Fibroblast of lung (primary cell): ENCODE measurements around the gene CCDC39. TPM values are rescaled to one million over a fixed set of nuclear protein-coding genes. Genes with fewer than 3 reads are reported as not detected.

Experiments used
- DNase-seq, 2 donors: peaks; one replicate each; pipeline versions ENCODE4 v3.0.0 to v3.0.0-alpha.2; 2010; ENCODE audit warnings: low read depth in 2 of 2
- H2AFZ ChIP-seq: 2 replicates; pipeline ENCODE4 v1.5.1; 2012; ENCODE audit warnings: low read length, control low read depth, inconsistent platforms
- H3K27ac ChIP-seq: 2 replicates; pipeline ENCODE4 v1.5.1; 2011; ENCODE audit warnings: low read length, control low read depth; ENCODE audit not compliant: insufficient read depth
- H3K27me3 ChIP-seq: 2 replicates; pipeline ENCODE4 v1.5.1; 2011; ENCODE audit warnings: mild to moderate bottlenecking, low read length; ENCODE audit not compliant: control insufficient read depth, insufficient read depth
- H3K36me3 ChIP-seq: 2 replicates; pipeline ENCODE4 v1.5.1; 2011; ENCODE audit warnings: low read length; ENCODE audit not compliant: control insufficient read depth, insufficient read depth
- H3K4me1 ChIP-seq: 2 replicates; pipeline ENCODE4 v1.5.1; 2011; ENCODE audit warnings: low read length; ENCODE audit not compliant: control insufficient read depth, insufficient read depth; ENCODE audit errors: extremely low read depth
- H3K4me2 ChIP-seq: 2 replicates; pipeline ENCODE4 v1.5.1; 2011; ENCODE audit warnings: low read length, control low read depth; ENCODE audit not compliant: insufficient read depth; ENCODE audit errors: extremely low read depth
- H3K4me3 ChIP-seq, 4 experiments: fragments of 200-600 bp in 1 of 4; sonication (generic) in 1 of 4; replicated peaks in 1 of 4; 2 replicates each; pipeline ENCODE4 v1.5.1; 2011 to 2016; ENCODE audit warnings: low read length in 4 of 4, low read depth in 3 of 4, mild to moderate bottlenecking in 3 of 4, control low read depth in 2 of 4, inconsistent platforms in 1 of 4, mixed read lengths in 1 of 4; ENCODE audit not compliant: insufficient read depth in 1 of 4; ENCODE audit errors: control extremely low read depth in 1 of 4
- H3K79me2 ChIP-seq: 2 replicates; pipeline ENCODE4 v1.5.1; 2012; ENCODE audit warnings: mild to moderate bottlenecking, low read length, inconsistent platforms; ENCODE audit not compliant: control insufficient read depth, insufficient read depth
- H3K9ac ChIP-seq: 2 replicates; pipeline ENCODE4 v1.5.1; 2011; ENCODE audit warnings: mild to moderate bottlenecking, low read length, control low read depth; ENCODE audit not compliant: insufficient read depth
- H3K9me3 ChIP-seq: 2 replicates; pipeline ENCODE4 v1.5.1; 2012; ENCODE audit warnings: low read depth, low read length; ENCODE audit not compliant: control insufficient read depth, insufficient read depth
- H4K20me1 ChIP-seq: 2 replicates; pipeline ENCODE4 v1.5.1; 2011; ENCODE audit warnings: low read length; ENCODE audit not compliant: control insufficient read depth, insufficient read depth; ENCODE audit errors: extremely low read depth
- EZH2 ChIP-seq: IDR thresholded peaks from 2 replicates; pipeline ENCODE4 v1.5.1; 2012; ENCODE audit warnings: low read length, control low read depth, mild to moderate bottlenecking; ENCODE audit errors: missing control alignments
- polyA minus RNA-seq: library from RNA; depleted of rRNA, polyadenylated mRNA; stranded (reverse); fragments of >200 nt; gene quantifications from 2 replicates; pipeline ENCODE4 v1.2.3, GENCODE V29; 2011; ENCODE audit warnings: low replicate concordance
- polyA plus RNA-seq, 2 donors: library from polyadenylated mRNA; depleted of rRNA in 1 of 2; stranded (reverse) in 1 of 2; unstranded in 1 of 2; fragments of >200 nt; gene quantifications; 2 replicates each; pipeline ENCODE4 v1.2.1, GENCODE V29; 2011 to 2012; ENCODE audit warnings: missing spikeins in 1 of 2
- total RNA-seq: library from RNA; depleted of rRNA; stranded (reverse); fragments of >200 nt; gene quantifications from 2 replicates; pipeline ENCODE4 v1.2.1, GENCODE V29; 2014
- TF ChIP-seq, protein P1 (sequence below), 2 donors: IDR thresholded peaks in 1 of 2; conservative IDR thresholded peaks in 1 of 2; 1 replicate in 1 of 2; 2 replicates in 1 of 2; pipeline ENCODE4 v1.5.1; 2011 to 2012; ENCODE audit warnings: low read length in 2 of 2, control low read depth in 1 of 2, inconsistent platforms in 1 of 2, low read depth in 1 of 2, mild to moderate bottlenecking in 1 of 2

The CCDC39 gene
- total RNA-seq (under 0.01 TPM in 2 replicates), polyA plus RNA-seq (not detected in 2 replicates), polyA minus RNA-seq (not detected in 2 replicates)
- polyA plus RNA-seq (2012): not detected in 2 replicates

DNA sequence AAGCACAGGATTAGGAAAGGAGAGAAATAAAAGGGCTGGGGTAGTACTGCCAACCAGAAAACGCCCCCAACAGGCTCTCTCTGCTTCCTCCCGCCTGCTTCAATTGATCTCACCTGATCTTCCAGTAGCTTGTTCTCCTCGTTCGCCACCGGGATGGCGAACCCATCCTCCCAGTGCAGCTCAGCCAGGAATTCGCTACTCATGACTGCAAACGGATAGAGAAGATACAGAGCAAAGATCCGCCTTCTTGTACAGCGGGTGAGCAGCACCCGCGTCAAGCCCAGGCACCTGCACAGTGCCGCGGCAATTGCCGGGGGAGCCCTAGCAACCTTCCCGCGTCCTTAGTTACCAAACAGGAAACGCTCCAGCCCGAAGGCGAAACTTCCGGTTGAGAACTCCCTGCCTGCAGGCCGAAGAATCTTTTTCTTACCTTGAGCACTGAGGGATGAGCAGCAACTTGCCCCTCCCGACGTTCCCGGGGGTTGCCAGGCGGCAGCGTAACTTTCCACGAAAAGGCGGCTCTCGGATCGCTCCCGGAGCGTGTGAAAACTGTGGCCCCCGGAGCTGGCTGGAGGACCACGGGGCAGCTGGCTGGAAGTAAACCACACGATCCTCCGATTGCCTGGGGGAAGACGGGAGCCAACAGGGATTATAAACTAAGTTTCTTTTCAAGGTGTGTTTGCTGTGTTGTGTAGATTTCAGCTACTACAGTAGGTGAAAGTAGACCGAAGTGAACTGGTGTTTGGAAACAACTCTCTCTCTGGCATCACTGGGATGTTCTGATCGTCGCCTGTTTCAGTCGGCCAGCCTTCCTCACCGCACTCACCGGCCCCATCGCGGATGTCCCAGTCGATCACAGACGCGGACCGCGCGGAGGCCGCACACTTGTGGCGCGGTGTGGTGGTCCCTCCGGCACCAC is at the start of gene CCDC39:
Gene CCDC39, minus strand, starts transcription at position 312 of the 919 bp plus-strand sequence. Its CDS starts 109 bp downstream, at position 203.
- Histone ChIP-seq H3K27me3 (no peaks in the 10 kb centered on the region), H4K20me1 (no peaks in the 10 kb centered on the region), H3K27ac (no peak within 1 kb of the TSS), H3K79me2 (no peaks in the 10 kb centered on the region), H3K36me3 (no peaks in the 10 kb centered on the region), H3K4me2 (peak within 1 kb of the TSS; percentile 80), H3K9ac (no peak within 1 kb of the TSS), H3K4me3 (peak within 1 kb of the TSS; percentile 55 to 87 (median 62)), H3K9me3 (no peaks in the 10 kb centered on the region), H3K4me1 (peaks cover 2% of the 10 kb centered on the region), H2AFZ (peak within 1 kb of the TSS; percentile 92)
- DNase-seq: peak; percentile 57 to 63
- no peak for TF ChIP-seq EZH2
- TF ChIP-seq, protein P1, sequence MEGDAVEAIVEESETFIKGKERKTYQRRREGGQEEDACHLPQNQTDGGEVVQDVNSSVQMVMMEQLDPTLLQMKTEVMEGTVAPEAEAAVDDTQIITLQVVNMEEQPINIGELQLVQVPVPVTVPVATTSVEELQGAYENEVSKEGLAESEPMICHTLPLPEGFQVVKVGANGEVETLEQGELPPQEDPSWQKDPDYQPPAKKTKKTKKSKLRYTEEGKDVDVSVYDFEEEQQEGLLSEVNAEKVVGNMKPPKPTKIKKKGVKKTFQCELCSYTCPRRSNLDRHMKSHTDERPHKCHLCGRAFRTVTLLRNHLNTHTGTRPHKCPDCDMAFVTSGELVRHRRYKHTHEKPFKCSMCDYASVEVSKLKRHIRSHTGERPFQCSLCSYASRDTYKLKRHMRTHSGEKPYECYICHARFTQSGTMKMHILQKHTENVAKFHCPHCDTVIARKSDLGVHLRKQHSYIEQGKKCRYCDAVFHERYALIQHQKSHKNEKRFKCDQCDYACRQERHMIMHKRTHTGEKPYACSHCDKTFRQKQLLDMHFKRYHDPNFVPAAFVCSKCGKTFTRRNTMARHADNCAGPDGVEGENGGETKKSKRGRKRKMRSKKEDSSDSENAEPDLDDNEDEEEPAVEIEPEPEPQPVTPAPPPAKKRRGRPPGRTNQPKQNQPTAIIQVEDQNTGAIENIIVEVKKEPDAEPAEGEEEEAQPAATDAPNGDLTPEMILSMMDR (conservative IDR thresholded peaks at IDR 0.05 in 1 of 2, IDR thresholded peaks at IDR 0.05 in 1 of 2; ENCODE audit: low read depth in 1 of 2, low read length in 2 of 2): no peak

GRCh38 chr3:180720012-180720411 is 40.7 kb upstream of the CCDC39 start:
- DNase-seq: no peak
- Histone ChIP-seq H4K20me1 (no peaks in the 10 kb centered on the region), H3K9ac (no peak overlapping the region), H3K4me1 (no peaks in the 10 kb centered on the region), H3K9me3 (no peaks in the 10 kb centered on the region), H2AFZ (no peak overlapping the region), H3K27ac (no peak overlapping the region), H3K79me2 (no peaks in the 10 kb centered on the region), H3K27me3 (no peaks in the 10 kb centered on the region), H3K4me3 (no peak overlapping the region), H3K4me2 (no peak overlapping the region), H3K36me3 (no peaks in the 10 kb centered on the region)
- TF ChIP-seq, protein P1 (conservative IDR thresholded peaks at IDR 0.05 in 1 of 2, IDR thresholded peaks at IDR 0.05 in 1 of 2; ENCODE audit: low read depth in 1 of 2, low read length in 2 of 2): no peak

- no peak overlapping the region for H3K4me2 ChIP-seq
- H3K36me3 ChIP-seq: no peaks in the 10 kb centered on the region
- no peaks in the 10 kb centered on the region for H4K20me1 ChIP-seq
- no peaks in the 10 kb centered on the region for H3K79me2 ChIP-seq
- no peaks in the 10 kb centered on the region for H3K4me1 ChIP-seq
- H3K4me3 ChIP-seq: no peak overlapping the region
- H3K9me3 ChIP-seq: no peaks in the 10 kb centered on the region
- no peak overlapping the region for H3K9ac ChIP-seq
- no peak for DNase-seq
- no peak overlapping the region for H2AFZ ChIP-seq
- no peaks in the 10 kb centered on the region for H3K27me3 ChIP-seq
- TF ChIP-seq, protein P1 (conservative IDR thresholded peaks at IDR 0.05 in 1 of 2, IDR thresholded peaks at IDR 0.05 in 1 of 2; ENCODE audit: low read depth in 1 of 2, low read length in 2 of 2): no peak
- TF ChIP-seq EZH2: no peak
- H3K27ac ChIP-seq: no peak overlapping the region
These were observed 28.6 kb upstream of the CCDC39 start for GRCh38 chr3:180707896-180708295.
